Effector memory CD4-positive, alpha-beta T cell (primary cell): ENCODE results near the gene WDR4.
"Not testable (repeated sequence)": the region's sequence is repeated elsewhere in the genome, so short reads cannot be mapped to it uniquely, and the experiment has no call there.

ENCODE experiments used
- DNase-seq, 3 donors: peaks; one replicate each; pipeline ENCODE4 v3.0.0-alpha.2; 2020
- H3K27ac ChIP-seq: 2 replicates; pipeline ENCODE4 v1.7.0; 2013; ENCODE audit warnings: mild to moderate bottlenecking, low read length, moderate library complexity; ENCODE audit not compliant: insufficient read depth, poor library complexity, severe bottlenecking
- H3K27me3 ChIP-seq: replicated peaks from 2 replicates; pipeline ENCODE4 v1.7.0; 2013; ENCODE audit warnings: mild to moderate bottlenecking, low read length; ENCODE audit not compliant: insufficient read depth, control insufficient read depth, poor library complexity, severe bottlenecking
- H3K36me3 ChIP-seq: 2 replicates; pipeline ENCODE4 v1.7.0; 2013; ENCODE audit warnings: mild to moderate bottlenecking, low read length, moderate library complexity; ENCODE audit not compliant: control insufficient read depth, insufficient read depth
- H3K4me1 ChIP-seq: 2 replicates; pipeline ENCODE4 v1.7.0; 2013; ENCODE audit warnings: low read length, mild to moderate bottlenecking; ENCODE audit not compliant: control insufficient read depth, insufficient read depth, poor library complexity, severe bottlenecking
- H3K4me3 ChIP-seq: 2 replicates; pipeline ENCODE4 v1.7.0; 2013; ENCODE audit warnings: low read length, low read depth, mild to moderate bottlenecking; ENCODE audit not compliant: insufficient read depth, poor library complexity, severe bottlenecking
- H3K9me3 ChIP-seq: 2 replicates; pipeline ENCODE4 v1.7.0; 2013; ENCODE audit warnings: mild to moderate bottlenecking, low read length, moderate library complexity; ENCODE audit not compliant: control insufficient read depth

Gene WDR4

GRCh38 chr21:42818328-42818749 is 61.0 kb downstream of the WDR4 start:
- no peaks in the 10 kb centered on the region for H3K9me3 ChIP-seq
- H3K4me3 ChIP-seq = no peak overlapping the region
- peaks cover 11% of the 10 kb centered on the region for H3K27me3 ChIP-seq
- DNase-seq = peak; percentile 25 to 32 (median 29)
- no peaks in the 10 kb centered on the region for H3K4me1 ChIP-seq
- H3K27ac ChIP-seq = no peak overlapping the region
- H3K36me3 ChIP-seq = no peaks in the 10 kb centered on the region

GRCh38 chr21:42815217-42815616 is 64.1 kb downstream of the WDR4 start:
- H3K4me1 ChIP-seq = no peaks in the 10 kb centered on the region
- H3K9me3 ChIP-seq = no peaks in the 10 kb centered on the region
- H3K27ac ChIP-seq = no peak overlapping the region
- no peak overlapping the region for H3K4me3 ChIP-seq
- peaks cover 10% of the 10 kb centered on the region for H3K27me3 ChIP-seq
- no peak for DNase-seq
- no peaks in the 10 kb centered on the region for H3K36me3 ChIP-seq

- not testable (repeated sequence) for DNase-seq, H3K4me3 ChIP-seq, H3K27me3 ChIP-seq, H3K4me1 ChIP-seq, H3K27ac ChIP-seq, H3K36me3 ChIP-seq, H3K9me3 ChIP-seq
Measured at GRCh38 chr21:42812528-42813241, 66.7 kb downstream of the WDR4 start.

GRCh38 chr21:42811960-42812359 is 67.4 kb downstream of the WDR4 start:
- H3K36me3 ChIP-seq = no peaks in the 10 kb centered on the region
- H3K27ac ChIP-seq = no peak overlapping the region
- no peak overlapping the region for H3K4me3 ChIP-seq
- H3K4me1 ChIP-seq = no peaks in the 10 kb centered on the region
- DNase-seq = no peak
- no peaks in the 10 kb centered on the region for H3K27me3 ChIP-seq
- no peaks in the 10 kb centered on the region for H3K9me3 ChIP-seq

- no peaks in the 10 kb centered on the region for H3K27me3 ChIP-seq
- no peaks in the 10 kb centered on the region for H3K9me3 ChIP-seq
- DNase-seq = no peak
- no peaks in the 10 kb centered on the region for H3K4me1 ChIP-seq
- no peaks in the 10 kb centered on the region for H3K36me3 ChIP-seq
- no peak overlapping the region for H3K27ac ChIP-seq
- H3K4me3 ChIP-seq = no peak overlapping the region
Measured at GRCh38 chr21:42809577-42810475, 69.5 kb downstream of the WDR4 start.

DNA sequence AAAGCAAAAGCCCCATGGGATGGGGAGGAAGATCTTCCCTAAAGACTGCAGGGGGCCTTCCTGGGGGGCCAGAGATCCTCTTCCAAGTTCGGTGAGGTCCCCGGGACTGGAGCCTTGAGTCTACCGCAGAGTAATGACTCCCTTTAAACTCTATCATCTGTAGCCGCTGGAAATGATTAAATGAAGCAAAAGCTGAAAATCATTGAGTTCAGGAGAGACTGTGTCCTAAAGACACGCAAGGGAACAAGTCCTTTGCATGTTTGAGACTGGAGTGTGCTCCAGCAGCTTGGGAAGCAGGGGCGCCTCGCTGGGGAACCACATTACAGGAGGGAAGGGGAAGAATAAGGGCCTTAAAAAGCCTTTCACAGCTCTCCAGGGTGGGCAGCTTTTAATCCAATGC is 70.2 kb downstream of the WDR4 start:
- H3K4me3 ChIP-seq = no peak overlapping the region
- H3K9me3 ChIP-seq = no peaks in the 10 kb centered on the region
- no peak for DNase-seq
- H3K4me1 ChIP-seq = no peaks in the 10 kb centered on the region
- no peak overlapping the region for H3K27ac ChIP-seq
- H3K36me3 ChIP-seq = no peaks in the 10 kb centered on the region
- no peaks in the 10 kb centered on the region for H3K27me3 ChIP-seq

DNA sequence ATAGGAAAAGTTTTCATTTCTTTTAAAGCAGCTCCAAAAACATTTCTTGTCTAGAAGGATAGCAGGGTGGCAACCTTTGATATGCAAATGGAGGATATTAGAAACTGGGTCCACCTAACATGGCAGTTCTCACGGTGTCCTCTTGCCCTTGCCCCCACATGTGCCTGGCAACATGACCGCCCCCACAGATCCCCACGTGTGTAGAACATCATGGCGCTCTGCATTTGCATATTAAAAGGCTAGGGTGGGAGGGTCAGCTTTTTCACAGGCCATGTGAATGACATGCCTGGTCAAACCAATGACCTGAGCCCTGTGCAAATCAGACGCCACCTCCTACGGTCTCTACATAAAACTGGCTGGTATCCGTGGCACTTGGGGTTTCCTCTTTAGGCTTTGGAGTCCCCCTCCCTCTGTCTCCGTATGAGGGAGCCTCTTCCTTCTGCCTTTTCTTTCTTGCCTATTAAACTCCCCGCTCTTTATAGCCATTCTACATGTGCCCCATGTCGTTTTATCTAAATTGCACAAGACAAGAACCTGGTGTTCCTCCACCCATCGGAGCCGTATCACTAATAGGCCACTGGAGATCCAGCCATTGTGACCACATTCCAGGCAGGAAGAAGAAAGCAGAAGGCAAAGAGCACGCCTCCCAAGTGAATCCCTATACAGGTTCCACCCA is 71.3 kb downstream of the WDR4 start:
- Histone ChIP-seq H3K4me1 (no peaks in the 10 kb centered on the region), H3K27me3 (no peaks in the 10 kb centered on the region), H3K27ac (no peak overlapping the region), H3K9me3 (no peaks in the 10 kb centered on the region), H3K4me3 (no peak overlapping the region), H3K36me3 (no peaks in the 10 kb centered on the region)
- no peak for DNase-seq

- not testable (repeated sequence) for DNase-seq, H3K36me3 ChIP-seq, H3K4me3 ChIP-seq, H3K4me1 ChIP-seq, H3K9me3 ChIP-seq, H3K27me3 ChIP-seq, H3K27ac ChIP-seq
Measured at GRCh38 chr21:42807293-42807895, 71.9 kb downstream of the WDR4 start.

DNA sequence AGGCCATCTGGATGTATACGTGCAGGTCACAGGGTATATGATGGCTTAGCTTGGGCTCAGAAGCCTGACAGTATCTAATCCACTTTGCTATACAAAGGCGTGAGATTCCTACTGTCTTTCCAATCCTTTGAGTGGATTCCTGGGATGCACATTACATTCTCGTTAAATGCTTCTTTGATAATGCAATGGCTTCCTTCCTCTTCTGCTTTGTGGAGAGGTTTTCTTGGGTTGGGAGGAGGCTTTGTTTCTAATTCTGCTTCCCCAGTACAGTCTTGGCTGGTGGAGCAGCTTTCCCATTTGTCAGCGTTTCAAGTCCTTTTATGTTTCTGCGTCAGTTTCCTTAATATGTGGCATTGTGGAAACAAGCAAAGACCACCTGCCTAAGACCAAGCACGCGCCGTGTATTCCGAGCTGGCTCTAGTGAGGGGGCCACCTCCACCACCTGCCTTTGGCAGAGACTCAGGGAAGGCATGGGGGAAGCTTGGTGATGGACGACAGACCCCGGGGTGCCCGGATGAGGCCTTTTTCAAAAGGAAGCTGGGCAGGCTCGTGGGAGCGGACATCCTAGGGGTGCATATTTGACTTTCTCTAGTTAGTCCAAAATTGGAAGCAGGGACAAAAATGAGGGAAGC is 72.7 kb downstream of the WDR4 start:
- no peak overlapping the region for H3K27ac ChIP-seq

More for the DNA sequence above, 72.7 kb downstream of the WDR4 start:
- no peak for DNase-seq
- no peaks in the 10 kb centered on the region for H3K27me3 ChIP-seq
- H3K36me3 ChIP-seq = no peaks in the 10 kb centered on the region
- no peak overlapping the region for H3K4me3 ChIP-seq
- H3K4me1 ChIP-seq = no peaks in the 10 kb centered on the region
- no peaks in the 10 kb centered on the region for H3K9me3 ChIP-seq
